ENCODE results near the gene BRSK2. TPM values are rescaled to one million over a fixed set of nuclear protein-coding genes. Genes with fewer than 3 reads are reported as not detected.

BRSK2 gene
- total RNA-seq, 1 experiment from 2014 or later = 1.2 TPM

DNA sequence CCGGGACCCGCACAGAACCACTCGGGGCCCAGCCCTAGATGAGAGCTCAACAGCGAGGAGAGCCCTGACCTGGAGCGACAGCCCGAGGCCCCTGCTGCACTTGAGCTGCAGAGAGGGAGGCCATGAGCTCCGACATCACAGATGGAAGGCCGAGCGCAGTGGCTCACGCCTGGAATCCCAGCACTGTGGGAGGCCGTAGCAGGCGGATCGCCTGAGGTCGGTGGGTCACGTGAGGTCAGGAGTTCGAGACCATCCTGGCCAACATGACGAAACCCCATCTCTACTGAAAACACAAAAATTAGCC lies 13.8 kb upstream of the BRSK2 start:
- Histone ChIP-seq H3K36me3 (ENCODE audit: low read depth, low read length) (no peaks in the 10 kb centered on the region), H3K9me3 (ENCODE audit: low read length) (no peaks in the 10 kb centered on the region), H3K9ac (ENCODE audit: low read length) (no peak overlapping the region), H3K27ac (ENCODE audit: low read length) (no peak overlapping the region), H4K20me1 (ENCODE audit: low read length) (no peaks in the 10 kb centered on the region), H3K79me2 (ENCODE audit: low read length) (no peaks in the 10 kb centered on the region), H3K4me1 (ENCODE audit: insufficient read depth, low read length) (no peaks in the 10 kb centered on the region), H3K27me3 (ENCODE audit: low read length) (no peaks in the 10 kb centered on the region), H3F3A (ENCODE audit: low read length, unreplicated experiment) (no peaks in the 10 kb centered on the region), H3K4me2 (ENCODE audit: low read length) (no peak overlapping the region), H3K9me2 (replicated peaks; ENCODE audit: low read length) (no peaks in the 10 kb centered on the region), H3K4me3 (ENCODE audit: low read length) (no peak overlapping the region), H2AFZ (ENCODE audit: low read length) (no peak overlapping the region)
- ATAC-seq = no peak
- no TSS peak for BruUV-seq (replicated peaks)
- intact Hi-C loops (cut with micrococcal nuclease) = no loop called here
- DNase-seq = no peak
- ChIA-PET CTCF (no interaction called here), POLR2A (ENCODE audit: unreplicated experiment) (no interaction called here)
- TF ChIP-seq EZH2phosphoT487 (IDR thresholded peaks at IDR 0.05; ENCODE audit: borderline replicate concordance, low read length) = no peak
- TF ChIP-seq, protein P1, sequence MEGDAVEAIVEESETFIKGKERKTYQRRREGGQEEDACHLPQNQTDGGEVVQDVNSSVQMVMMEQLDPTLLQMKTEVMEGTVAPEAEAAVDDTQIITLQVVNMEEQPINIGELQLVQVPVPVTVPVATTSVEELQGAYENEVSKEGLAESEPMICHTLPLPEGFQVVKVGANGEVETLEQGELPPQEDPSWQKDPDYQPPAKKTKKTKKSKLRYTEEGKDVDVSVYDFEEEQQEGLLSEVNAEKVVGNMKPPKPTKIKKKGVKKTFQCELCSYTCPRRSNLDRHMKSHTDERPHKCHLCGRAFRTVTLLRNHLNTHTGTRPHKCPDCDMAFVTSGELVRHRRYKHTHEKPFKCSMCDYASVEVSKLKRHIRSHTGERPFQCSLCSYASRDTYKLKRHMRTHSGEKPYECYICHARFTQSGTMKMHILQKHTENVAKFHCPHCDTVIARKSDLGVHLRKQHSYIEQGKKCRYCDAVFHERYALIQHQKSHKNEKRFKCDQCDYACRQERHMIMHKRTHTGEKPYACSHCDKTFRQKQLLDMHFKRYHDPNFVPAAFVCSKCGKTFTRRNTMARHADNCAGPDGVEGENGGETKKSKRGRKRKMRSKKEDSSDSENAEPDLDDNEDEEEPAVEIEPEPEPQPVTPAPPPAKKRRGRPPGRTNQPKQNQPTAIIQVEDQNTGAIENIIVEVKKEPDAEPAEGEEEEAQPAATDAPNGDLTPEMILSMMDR (conservative IDR thresholded peaks at IDR 0.05; ENCODE audit: low read depth, low read length) = no peak
- TF ChIP-seq EZH2 (IDR thresholded peaks at IDR 0.05; ENCODE audit: low read length, unreplicated experiment) = no peak

DNA sequence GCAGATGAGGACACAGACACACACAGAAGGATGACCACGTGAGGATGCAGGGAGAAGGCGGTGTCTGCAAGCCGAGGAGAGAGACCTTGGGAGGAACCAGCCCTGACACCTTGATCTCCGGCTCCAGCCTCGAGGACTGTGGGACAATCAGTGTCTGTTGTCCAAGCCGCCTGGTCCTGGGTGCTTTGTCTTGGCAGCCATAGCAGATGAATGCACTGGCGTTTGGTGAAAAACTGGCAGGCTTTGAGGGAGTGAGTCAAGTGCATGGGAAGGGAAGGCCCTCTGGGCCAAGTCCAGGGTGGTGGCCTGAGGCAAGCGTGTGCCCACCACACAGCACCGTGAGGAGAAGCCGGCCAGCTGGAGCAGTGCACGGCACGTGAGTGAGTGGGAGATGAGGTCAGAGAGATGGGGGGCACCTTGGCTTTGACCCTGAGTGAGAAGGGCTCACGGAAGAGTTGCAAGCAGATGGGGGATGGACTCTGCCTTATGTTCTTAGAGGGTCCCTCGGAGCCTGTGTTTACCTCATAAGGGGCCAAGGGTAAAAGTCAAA lies 12.4 kb upstream of the BRSK2 start:
- intact Hi-C loops (cut with micrococcal nuclease) = no loop called here
- no peaks in the 10 kb centered on the region for H3K9me2 ChIP-seq (replicated peaks; ENCODE audit: low read length)
- no peaks in the 10 kb centered on the region for H3K9me3 ChIP-seq (ENCODE audit: low read length)
- POLR2A ChIA-PET (ENCODE audit: unreplicated experiment) = no interaction called here
- BruUV-seq (replicated peaks) = no TSS peak
- H3K4me2 ChIP-seq (ENCODE audit: low read length) = no peak overlapping the region
- H3K9ac ChIP-seq (ENCODE audit: low read length) = no peak overlapping the region
- TF ChIP-seq EZH2 (IDR thresholded peaks at IDR 0.05; ENCODE audit: low read length, unreplicated experiment) (no peak), EZH2phosphoT487 (IDR thresholded peaks at IDR 0.05; ENCODE audit: borderline replicate concordance, low read length) (no peak)
- TF ChIP-seq, protein P1 (conservative IDR thresholded peaks at IDR 0.05; ENCODE audit: low read depth, low read length) = no peak
- H3K4me1 ChIP-seq (ENCODE audit: insufficient read depth, low read length) = no peaks in the 10 kb centered on the region
- no peak overlapping the region for H3K4me3 ChIP-seq (ENCODE audit: low read length)
- no peaks in the 10 kb centered on the region for H3K27me3 ChIP-seq (ENCODE audit: low read length)
- no peak overlapping the region for H3K27ac ChIP-seq (ENCODE audit: low read length)
- CTCF ChIA-PET = no interaction called here
- ATAC-seq (no peak), DNase-seq (no peak)
- no peaks in the 10 kb centered on the region for H4K20me1 ChIP-seq (ENCODE audit: low read length)
- H2AFZ ChIP-seq (ENCODE audit: low read length) = no peak overlapping the region
- no peaks in the 10 kb centered on the region for H3F3A ChIP-seq (ENCODE audit: low read length, unreplicated experiment)
- H3K36me3 ChIP-seq (ENCODE audit: low read depth, low read length) = no peaks in the 10 kb centered on the region
- H3K79me2 ChIP-seq (ENCODE audit: low read length) = no peaks in the 10 kb centered on the region

DNA sequence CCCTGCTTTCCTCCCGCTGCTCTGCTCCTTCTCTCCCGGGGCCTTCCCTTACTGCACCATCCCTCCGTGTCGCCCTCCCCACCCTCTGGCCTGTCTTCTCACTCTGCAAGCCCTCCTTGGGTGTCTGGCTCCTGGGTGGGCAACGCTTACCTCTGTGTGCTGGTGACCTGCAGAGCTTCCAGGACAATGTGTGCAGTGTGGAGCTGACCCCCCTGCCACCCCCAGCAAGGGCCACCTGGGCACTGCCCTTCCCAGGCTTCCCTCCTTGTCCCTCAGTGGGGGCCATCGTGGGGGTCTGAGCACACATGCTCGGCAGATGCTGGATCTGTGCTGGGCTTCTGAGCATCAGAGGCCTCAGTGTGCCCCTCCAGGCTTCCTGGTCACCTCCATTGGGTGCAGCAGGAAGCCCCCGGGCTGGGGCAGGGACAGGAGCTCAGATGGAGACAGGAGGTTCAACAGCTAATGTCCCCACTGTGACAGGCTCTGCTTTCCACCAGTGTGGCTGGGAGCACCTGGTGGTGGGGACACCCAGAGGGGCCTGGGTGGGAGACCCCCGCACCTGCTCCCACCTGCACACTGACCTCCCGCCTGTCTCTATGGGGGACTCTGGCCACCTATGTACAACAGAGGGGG lies 7.8 kb upstream of the BRSK2 start:
- no peak overlapping the region for H3K4me3 ChIP-seq (ENCODE audit: low read length)
- H3K9me2 ChIP-seq (replicated peaks; ENCODE audit: low read length) = no peaks in the 10 kb centered on the region
- intact Hi-C loops (cut with micrococcal nuclease) = loop anchor here (10.0 kb wide), 1 partner anchor 77 kb away; the partner anchor contains the start of gene TOLLIP
- POLR2A ChIA-PET (ENCODE audit: unreplicated experiment) = no interaction called here
- CTCF ChIA-PET = no interaction called here
- no peaks in the 10 kb centered on the region for H3K79me2 ChIP-seq (ENCODE audit: low read length)
- H3K9ac ChIP-seq (ENCODE audit: low read length) = no peak overlapping the region
- H3K27ac ChIP-seq (ENCODE audit: low read length) = no peak overlapping the region
- no TSS peak for BruUV-seq (replicated peaks)
- no peaks in the 10 kb centered on the region for H3K9me3 ChIP-seq (ENCODE audit: low read length)
- H3K4me2 ChIP-seq (ENCODE audit: low read length) = no peak overlapping the region
- DNase-seq (no peak), ATAC-seq (no peak)
- TF ChIP-seq EZH2 (IDR thresholded peaks at IDR 0.05; ENCODE audit: low read length, unreplicated experiment) (no peak), EZH2phosphoT487 (IDR thresholded peaks at IDR 0.05; ENCODE audit: borderline replicate concordance, low read length) (no peak)
- TF ChIP-seq, protein P1 (conservative IDR thresholded peaks at IDR 0.05; ENCODE audit: low read depth, low read length) = no peak
- H3K36me3 ChIP-seq (ENCODE audit: low read depth, low read length) = no peaks in the 10 kb centered on the region
- H2AFZ ChIP-seq (ENCODE audit: low read length) = no peak overlapping the region
- H3K4me1 ChIP-seq (ENCODE audit: insufficient read depth, low read length) = no peaks in the 10 kb centered on the region; the same call in 1 of the 2 replicates
- H3F3A ChIP-seq (ENCODE audit: low read length, unreplicated experiment) = no peaks in the 10 kb centered on the region
- H3K27me3 ChIP-seq (ENCODE audit: low read length) = no peaks in the 10 kb centered on the region
- H4K20me1 ChIP-seq (ENCODE audit: low read length) = no peaks in the 10 kb centered on the region
